Stomach (tissue), 9 donors: Measurements from ENCODE around the gene TBCC. TPM values are rescaled to one million over a fixed set of nuclear protein-coding genes. Genes with fewer than 3 reads are reported as not detected.
A peak's percentile ranks its signal among the peaks of the same experiment; 100 is the strongest.

Experiments
- DNase-seq, 2 donors: peaks; one replicate each; pipeline versions ENCODE4 v3.0.0 to v3.0.0-alpha.2; 2013 to 2019
- H3K27ac ChIP-seq, 5 donors: fragments of 200-600 bp in 4 of 5; sonication (generic) in 4 of 5; one replicate each; pipeline ENCODE4 v1.5.1; 2013 to 2019; ENCODE audit warnings: mild to moderate bottlenecking in 1 of 5, moderate library complexity in 1 of 5
- H3K27me3 ChIP-seq, 3 donors: fragments of 200-600 bp; sonication (generic); one replicate each; pipeline ENCODE4 v1.5.1; 2017 to 2019; ENCODE audit warnings: mixed run types in 1 of 3
- H3K36me3 ChIP-seq, 4 donors: fragments of 200-600 bp; sonication (generic); 1 replicate in 3 of 4; 2 replicates in 1 of 4; pipeline ENCODE4 v1.5.1; 2016 to 2019
- H3K4me1 ChIP-seq, 4 donors: fragments of 200-600 bp; sonication (generic); one replicate each; pipeline ENCODE4 v1.5.1; 2016 to 2019
- H3K4me3 ChIP-seq, 4 donors: fragments of 200-600 bp; sonication (generic) in 3 of 4; one replicate each; pipeline ENCODE4 v1.5.1; 2016 to 2019; ENCODE audit warnings: mild to moderate bottlenecking in 1 of 4
- H3K9me3 ChIP-seq, 4 donors: fragments of 200-600 bp; sonication (generic); one replicate each; pipeline ENCODE4 v1.5.1; 2016 to 2019
- CTCF ChIP-seq, 7 experiments: fragments of 450-650 bp in 4 of 7; fragments of 200-600 bp in 3 of 7; sonication (generic) in 3 of 7; IDR thresholded peaks; one replicate each; pipeline ENCODE4 v1.5.1; 2016 to 2019; ENCODE audit warnings: antibody characterized with exemption in 7 of 7, control low read depth in 2 of 7, mild to moderate bottlenecking in 1 of 7
- EP300 ChIP-seq: sonication (generic); formaldehyde crosslinking; IDR thresholded peaks from one replicate; pipeline ENCODE4 v1.6.1; 2017; ENCODE audit warnings: antibody characterized with exemption
- POLR2A ChIP-seq, 4 donors: fragments of 450-650 bp; IDR thresholded peaks; one replicate each; pipeline ENCODE4 v1.6.1; 2016; ENCODE audit warnings: antibody characterized with exemption in 4 of 4, control low read depth in 2 of 4, mild to moderate bottlenecking in 1 of 4, moderate library complexity in 1 of 4
- POLR2AphosphoS5 ChIP-seq, 3 donors: sonication (generic); formaldehyde crosslinking; IDR thresholded peaks; one replicate each; pipeline ENCODE4 v1.6.1; 2016; ENCODE audit warnings: antibody characterized with exemption in 3 of 3
- WGBS, 5 donors: extraction: QIAGEN DNeasy Blood & Tissue Kit in 3 of 5; methylation state at CpG; one replicate each; pipeline versions ENCODE4 v1.1.5 to v1.1.7; 2013 to 2018; 5-methylcytosine and 5-hydroxymethylcytosine counted together
- intact Hi-C: fragments of 100-400 bp; cut with DNase I; formaldehyde crosslinking; loops from one replicate; pipeline ENCODE4 v1.15.1; 2023; ENCODE audit warnings: low total_unique reads
- polyA plus RNA-seq, 3 donors: library from polyadenylated mRNA; stranded (reverse); fragments of 200-250 nt; gene quantifications; one replicate each; pipeline ENCODE4 v1.2.3, GENCODE V29; 2013
- total RNA-seq, 5 donors: library from RNA; depleted of rRNA; stranded (reverse); fragments of >200 nt; gene quantifications; one replicate each; pipeline versions ENCODE4 v1.1.0 to v1.2.3, GENCODE V29; 2014 to 2016
- donor health status: healthy with polysubstance abuse.
- donor health status: Bipolar disorder and iron deficiency.
- donor health status: healthy.

Gene TBCC
- total and polyA plus RNA-seq, 8 donors, result 14.2 to 33.0 (median 18.2) TPM

- H3K4me3 ChIP-seq, result no peak overlapping the region
- no peaks in the 10 kb centered on the region for H3K27me3 ChIP-seq
- no peak for TF ChIP-seq EP300
- 87 to 92% (median 90%) methylated on average over 5 of the region's 5 CpGs for WGBS, 5 donors
- DNase-seq, result no peak
- peaks cover 0 to 8% (median 0%) of the 10 kb centered on the region in 4 donors for H3K4me1 ChIP-seq
- H3K27ac ChIP-seq, result peak overlapping the region in 2 of 5 donors; percentile 39 to 41
- no peaks in the 10 kb centered on the region for H3K9me3 ChIP-seq
- peaks cover 10 to 30% (median 26%) of the 10 kb centered on the region in 4 donors for H3K36me3 ChIP-seq
- intact Hi-C loops, result no loop called here
These were observed 48.6 kb downstream of the TBCC start for GRCh38 chr6:42697268-42697655.

GRCh38 chr6:42696526-42697267, 49.2 kb downstream of the TBCC start:
- Histone ChIP-seq H3K36me3 (peaks cover 10 to 36% (median 31%) of the 10 kb centered on the region in 4 donors), H3K27me3 (no peaks in the 10 kb centered on the region), H3K4me3 (no peak overlapping the region), H3K9me3 (no peaks in the 10 kb centered on the region), H3K4me1 (peaks cover 0 to 8% (median 0%) of the 10 kb centered on the region in 4 donors), H3K27ac (peak overlapping the region in 2 of 5 donors; percentile 39 to 41)
- intact Hi-C loops, result no loop called here
- TF ChIP-seq POLR2AphosphoS5 (IDR thresholded peaks at IDR 0.05) (no peak), EP300 (no peak), CTCF (IDR thresholded peaks at IDR 0.05) (no peak), POLR2A (IDR thresholded peaks at IDR 0.05) (no peak)
- no peak for DNase-seq
- 58 to 80% (median 73%) methylated on average over 7 of the region's 7 CpGs for WGBS, 5 donors

- Histone ChIP-seq H3K27ac (peak overlapping the region in 2 of 5 donors; percentile 41 to 47), H3K36me3 (peaks cover 31 to 57% (median 52%) of the 10 kb centered on the region in 4 donors), H3K27me3 (no peaks in the 10 kb centered on the region), H3K4me1 (peaks cover 0 to 8% (median 0%) of the 10 kb centered on the region in 4 donors), H3K4me3 (no peak overlapping the region), H3K9me3 (no peaks in the 10 kb centered on the region)
- no peak for DNase-seq
- intact Hi-C loops, result no loop called here
- 68 to 81% (median 76%) methylated on average over 4 of the region's 4 CpGs for WGBS, 5 donors
- TF ChIP-seq CTCF (IDR thresholded peaks at IDR 0.05) (no peak), POLR2A (IDR thresholded peaks at IDR 0.05) (no peak), EP300 (no peak), POLR2AphosphoS5 (IDR thresholded peaks at IDR 0.05) (no peak)
These were observed 51.3 kb downstream of the TBCC start for GRCh38 chr6:42694586-42694985.

Other genes with a start within 250 kb of the TBCC start
- gene UBR2, start 182.1 kb downstream of the TBCC start, total RNA-seq, result 10 to 100 TPM; 12.8 to 57.1 (median 39.4) TPM
- 1 to 10 TPM; 5.1 to 7.9 (median 5.7) TPM for gene UBR2, start 182.1 kb downstream of the TBCC start, polyA plus RNA-seq
- gene PRPH2, start 23.5 kb downstream of the TBCC start, total RNA-seq, result 1 to 10 TPM in 2 of 5 donors, under 1 TPM in 1, not detected in 2; 0.43 to 4.0 (median 1.2) TPM
- gene PRPH2, start 23.5 kb downstream of the TBCC start, polyA plus RNA-seq, result under 1 TPM; 0.38 to 0.92 (median 0.75) TPM
- gene BICRAL, start 35.9 kb upstream of the TBCC start, total RNA-seq, result 10 to 100 TPM in 3 of 5 donors, 1 to 10 TPM in 2; 2.9 to 23.2 (median 11.1) TPM
- gene BICRAL, start 35.9 kb upstream of the TBCC start, polyA plus RNA-seq, result 1 to 10 TPM; 2.8 to 4.7 (median 3.1) TPM
- 100 to 1,000 TPM in 1 of 5 donors, 10 to 100 TPM in 3, 1 to 10 TPM in 1; 7.2 to 105 (median 21.4) TPM for gene RPL7L1, start 133.5 kb upstream of the TBCC start, total RNA-seq
- 10 to 100 TPM; 28.2 to 47.8 (median 47.6) TPM for gene RPL7L1, start 133.5 kb upstream of the TBCC start, polyA plus RNA-seq
- not detected for gene PTCRA, start 169.9 kb upstream of the TBCC start, total RNA-seq
- not detected for gene PTCRA, start 169.9 kb upstream of the TBCC start, polyA plus RNA-seq
- gene CNPY3, start 183.4 kb upstream of the TBCC start, total RNA-seq, result 10 to 100 TPM in 4 of 5 donors, 1 to 10 TPM in 1; 2.2 to 45.5 (median 30.3) TPM
- gene CNPY3, start 183.4 kb upstream of the TBCC start, polyA plus RNA-seq, result 10 to 100 TPM; 21.7 to 33.7 (median 25.8) TPM
- 10 to 100 TPM in 1 of 5 donors, 1 to 10 TPM in 1, under 1 TPM in 1, not detected in 2; 0.45 to 21.3 (median 1.8) TPM for gene GNMT, start 214.7 kb upstream of the TBCC start, total RNA-seq
- 100 to 1,000 TPM in 1 of 3 donors, 10 to 100 TPM in 2; 14.4 to 121 (median 73.2) TPM for gene GNMT, start 214.7 kb upstream of the TBCC start, polyA plus RNA-seq
- gene PEX6, start 233.1 kb upstream of the TBCC start, total RNA-seq, result 100 to 1,000 TPM in 1 of 5 donors, 10 to 100 TPM in 2, 1 to 10 TPM in 2; 5.5 to 118 (median 23.9) TPM
- 10 to 100 TPM; 13.0 to 16.4 (median 15.1) TPM for gene PEX6, start 233.1 kb upstream of the TBCC start, polyA plus RNA-seq
- 100 to 1,000 TPM in 1 of 5 donors, 10 to 100 TPM in 4; 19.6 to 517 (median 40.6) TPM for gene PPP2R5D, start 238.5 kb upstream of the TBCC start, total RNA-seq
- gene PPP2R5D, start 238.5 kb upstream of the TBCC start, polyA plus RNA-seq, result 10 to 100 TPM; 21.0 to 23.7 (median 21.5) TPM